ENCODE results near the gene POLD4. TPM values are rescaled to one million over a fixed set of nuclear protein-coding genes. Genes with fewer than 3 reads are reported as not detected.
"Not testable (repeated sequence)": the region's sequence is repeated elsewhere in the genome, so short reads cannot be mapped to it uniquely, and the experiment has no call there.

POLD4 gene
- 34.5 and 39.4 TPM in 2 replicates for total RNA-seq (2014; rRNA removed; shearing (Covaris generic))
- 145 and 162 TPM in 2 replicates for polyA plus RNA-seq (2015; cell fraction: cytosol; rRNA removed)
- polyA plus RNA-seq (2015; cell fraction: nucleus; rRNA removed) = 117 and 132 TPM in 2 replicates

GRCh38 chr11:67353317-67354074 is at the start of gene POLD4:
TSS of gene POLD4 (minus strand) at chr11:67353546. CDS start at chr11:67353399, 147 bp downstream.
- DNase-seq (ENCODE audit: low read depth) = peak; percentile 91

- not testable (repeated sequence) for DNase-seq (ENCODE audit: low read depth)
Measured at GRCh38 chr11:67403085-67403484, 49.7 kb upstream of the POLD4 start.

GRCh38 chr11:67402192-67402839 is 49.0 kb upstream of the POLD4 start:
- not testable (repeated sequence) for DNase-seq (ENCODE audit: low read depth)

- peak; percentile 71 for DNase-seq (ENCODE audit: low read depth)
Measured at GRCh38 chr11:67401495-67402191, 48.3 kb upstream of the POLD4 start, which contains the start of gene PPP1CA. TSS of gene PPP1CA (minus strand) at chr11:67401858. CDS start at chr11:67401782, 76 bp downstream.

- no peak for DNase-seq (ENCODE audit: low read depth)
Measured at GRCh38 chr11:67400942-67401494, 47.7 kb upstream of the POLD4 start.

- DNase-seq (ENCODE audit: low read depth) = no peak
Measured at GRCh38 chr11:67400251-67400941, 47.0 kb upstream of the POLD4 start.

- DNase-seq (ENCODE audit: low read depth) = no peak
Measured at GRCh38 chr11:67398661-67399563, 45.6 kb upstream of the POLD4 start.

- no peak for DNase-seq (ENCODE audit: low read depth)
Measured at GRCh38 chr11:67397986-67398660, 44.8 kb upstream of the POLD4 start.

GRCh38 chr11:67397536-67397935 is 44.2 kb upstream of the POLD4 start:
- no peak for DNase-seq (ENCODE audit: low read depth)

- DNase-seq (ENCODE audit: low read depth) = no peak
Measured at GRCh38 chr11:67396587-67397389, 43.4 kb upstream of the POLD4 start.

GRCh38 chr11:67396259-67396581 is 42.9 kb upstream of the POLD4 start:
- no peak for DNase-seq (ENCODE audit: low read depth)

GRCh38 chr11:67395555-67396258 is 42.4 kb upstream of the POLD4 start:
- DNase-seq (ENCODE audit: low read depth) = no peak

- DNase-seq (ENCODE audit: low read depth) = no peak
Measured at GRCh38 chr11:67393990-67394389, 40.6 kb upstream of the POLD4 start.

- DNase-seq (ENCODE audit: low read depth) = no peak
Measured at GRCh38 chr11:67393437-67393836, 40.1 kb upstream of the POLD4 start.

- DNase-seq (ENCODE audit: low read depth) = no peak
Measured at GRCh38 chr11:67392183-67392715, 38.9 kb upstream of the POLD4 start.

GRCh38 chr11:67391304-67392182 is 38.2 kb upstream of the POLD4 start, which contains the start of gene RAD9A:
TSS of gene RAD9A (plus strand) at chr11:67391986. CDS start at chr11:67392045, 59 bp downstream.
- DNase-seq (ENCODE audit: low read depth) = peak; percentile 85

- no peak for DNase-seq (ENCODE audit: low read depth)
Measured at GRCh38 chr11:67390947-67391303, 37.6 kb upstream of the POLD4 start.
